Amniotic epithelial cell (primary cell): ENCODE results near the gene SLC4A1.

Source experiments
- DNase-seq: peaks from one replicate; pipeline ENCODE4 v3.0.0-alpha.2; 2010; ENCODE audit warnings: low read depth

Gene SLC4A1

DNA sequence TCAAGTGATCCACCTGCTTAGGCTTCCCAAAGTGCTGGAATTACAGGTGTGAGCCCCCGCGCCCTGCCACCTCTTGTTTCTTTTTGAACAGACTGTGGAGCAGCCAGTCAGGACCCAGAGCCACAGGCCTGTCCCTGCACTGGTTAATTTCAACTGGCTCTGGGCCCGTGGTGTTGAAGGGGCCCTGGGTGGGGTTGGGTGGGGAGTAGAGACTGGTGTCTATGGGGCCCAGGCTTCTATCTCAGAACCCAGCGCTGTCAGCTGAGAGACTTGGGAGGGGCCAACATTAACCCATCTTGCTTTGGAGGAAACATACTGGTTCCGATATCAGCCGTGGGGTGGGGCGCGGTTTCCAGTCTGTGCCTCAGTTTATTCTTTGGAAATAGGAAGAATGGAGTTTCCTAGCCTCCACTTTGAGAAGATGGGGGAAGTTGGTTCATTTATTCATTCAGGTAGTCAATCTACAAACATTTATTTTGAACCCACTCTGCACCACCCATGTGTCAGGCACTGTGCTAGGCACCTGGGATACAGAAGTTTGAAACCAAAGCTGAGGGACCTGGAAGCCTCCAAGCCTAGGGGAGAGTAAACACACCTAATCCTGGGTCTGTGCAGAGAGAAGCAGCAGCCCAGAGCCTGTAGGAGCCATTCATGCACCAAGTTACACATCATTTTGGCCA lies 15.5 kb upstream of the SLC4A1 start:
- DNase-seq: no peak

DNA sequence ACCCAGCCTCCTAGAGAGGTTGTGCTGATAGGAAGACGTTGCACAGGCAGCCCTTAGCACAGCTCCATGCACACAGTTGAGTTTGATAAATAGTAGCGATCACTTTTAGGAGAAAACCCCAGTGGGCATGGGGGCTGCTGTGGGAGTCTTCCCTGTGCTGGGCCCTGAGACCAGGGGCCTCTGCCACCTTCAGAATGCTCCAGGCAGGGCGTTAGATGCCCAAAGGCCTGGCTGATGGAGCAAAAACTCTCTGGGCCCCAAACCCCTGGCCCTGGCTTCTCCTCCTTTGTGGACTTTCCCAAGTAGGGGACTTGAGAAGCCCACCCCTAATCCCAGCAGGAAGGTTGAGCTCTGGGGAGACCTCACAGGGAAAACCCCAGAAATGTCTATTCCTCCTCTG lies 14.3 kb upstream of the SLC4A1 start:
- no peak for DNase-seq

DNA sequence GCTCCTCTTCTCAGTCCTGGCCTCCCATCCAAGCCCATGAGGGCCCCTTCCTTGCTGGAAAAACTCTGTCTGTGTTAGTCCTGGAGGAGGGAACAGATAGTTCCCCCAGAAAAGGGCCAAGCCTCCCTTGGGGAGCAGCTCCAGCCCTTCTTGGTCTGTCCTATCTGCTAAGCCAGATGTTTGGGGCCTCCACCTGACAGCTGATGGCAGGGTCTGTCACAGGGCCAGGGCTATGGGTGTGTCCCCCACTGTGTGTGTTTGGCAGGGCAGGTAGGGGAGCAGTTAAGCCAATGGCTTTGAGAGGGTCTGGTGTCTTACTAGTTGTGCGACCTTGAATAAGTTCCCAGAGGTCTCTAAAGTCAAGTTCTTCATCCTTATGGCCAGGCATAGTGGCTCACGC lies 13.6 kb upstream of the SLC4A1 start:
- DNase-seq: no peak

DNA sequence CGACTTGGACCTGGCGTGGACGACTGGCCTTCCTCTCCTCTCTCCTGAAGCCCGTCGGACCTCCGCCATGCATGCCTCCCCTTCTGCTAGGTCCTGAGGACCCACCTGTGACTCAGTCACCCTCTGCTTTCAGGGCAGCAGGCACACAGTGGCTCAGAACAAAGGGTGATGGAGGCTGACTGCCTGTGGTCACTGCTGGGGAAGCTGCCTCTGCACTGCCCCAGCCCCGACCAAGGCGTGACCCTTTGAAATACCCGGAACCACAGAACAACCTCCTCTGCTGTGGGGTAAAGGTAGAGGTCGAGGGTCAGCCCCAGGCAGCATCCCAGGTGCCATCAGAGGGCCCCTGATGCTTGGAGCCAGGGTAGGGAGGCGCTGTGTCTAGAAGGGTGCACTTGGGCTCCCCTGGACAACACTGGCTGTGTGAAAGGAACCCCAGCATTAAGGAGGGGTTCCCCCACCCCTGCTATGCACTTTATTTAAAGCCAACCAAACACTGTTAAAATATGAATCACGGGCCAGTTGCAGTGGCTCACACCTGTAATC lies 12.5 kb upstream of the SLC4A1 start:
- DNase-seq: no peak

DNA sequence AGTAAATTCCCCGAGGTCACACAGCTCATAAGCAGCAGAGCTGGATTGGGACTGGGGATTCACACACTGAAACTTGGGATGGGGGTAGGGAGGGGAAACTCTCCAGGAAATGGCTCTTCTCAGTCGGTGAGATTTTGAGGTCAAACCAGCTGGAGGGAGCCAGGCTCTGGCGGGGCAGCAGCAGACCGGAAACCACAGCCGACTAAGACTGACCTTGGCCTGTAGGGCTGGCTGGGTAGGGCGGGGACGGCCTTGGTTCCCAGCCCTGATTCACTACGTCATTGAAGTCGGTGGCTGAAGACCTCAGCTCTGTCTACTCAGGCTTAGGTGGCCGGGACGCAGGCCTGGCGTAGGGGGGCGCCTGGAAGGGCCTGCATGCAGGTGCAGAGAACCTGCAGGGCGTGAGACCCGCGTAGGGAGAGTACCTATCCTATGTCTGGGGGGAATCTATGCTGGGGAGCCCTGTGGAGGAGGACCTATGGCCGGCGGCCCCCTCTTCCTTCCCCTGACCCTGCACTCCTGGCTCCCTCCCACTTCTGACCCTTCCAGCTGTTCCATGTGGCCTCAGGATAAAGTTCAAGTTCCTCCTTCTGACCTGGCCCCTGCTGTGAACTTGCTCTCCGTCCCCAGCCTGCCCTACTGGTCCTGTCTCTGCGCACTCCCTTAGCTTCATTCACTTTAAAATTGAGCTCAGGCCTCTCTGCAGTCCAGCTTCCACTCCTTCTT lies 11.9 kb upstream of the SLC4A1 start:
- DNase-seq: peak; percentile 94

DNA sequence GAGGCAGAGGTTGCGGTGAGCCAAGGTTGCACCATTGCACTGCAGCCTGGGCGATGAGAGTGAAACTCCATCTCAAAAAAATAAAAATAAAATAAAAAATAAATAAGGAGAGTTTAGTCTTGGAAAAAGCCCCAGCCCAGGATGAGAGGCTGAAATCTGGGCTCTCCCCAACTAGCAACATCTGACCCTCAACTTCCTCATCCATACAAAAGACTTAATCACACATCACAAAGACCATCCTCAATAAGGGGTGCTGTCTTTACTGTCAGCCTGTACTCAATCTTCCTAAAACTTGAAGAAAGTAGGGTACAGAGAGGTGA lies 11.4 kb upstream of the SLC4A1 start:
- DNase-seq: no peak

DNA sequence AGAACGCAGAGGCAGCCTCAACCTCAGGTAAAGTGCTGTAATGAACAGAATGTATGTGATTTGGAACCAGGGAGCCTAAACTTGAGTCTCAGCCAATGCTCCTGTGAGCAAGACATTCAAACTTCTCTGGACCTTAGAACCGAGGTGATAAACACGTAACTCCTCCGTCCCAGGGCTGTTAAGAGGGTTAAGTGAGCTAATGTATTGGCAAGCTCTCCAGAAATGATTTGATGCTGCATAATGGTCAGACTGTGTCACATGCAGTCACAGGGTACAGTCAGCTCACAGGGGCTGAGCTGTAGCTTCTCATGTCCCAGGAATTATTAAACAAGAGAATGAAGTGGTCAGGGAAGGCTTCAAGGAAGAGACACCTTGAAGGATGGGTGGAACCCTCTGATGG lies 10.0 kb upstream of the SLC4A1 start:
- peak; percentile 9 for DNase-seq

DNA sequence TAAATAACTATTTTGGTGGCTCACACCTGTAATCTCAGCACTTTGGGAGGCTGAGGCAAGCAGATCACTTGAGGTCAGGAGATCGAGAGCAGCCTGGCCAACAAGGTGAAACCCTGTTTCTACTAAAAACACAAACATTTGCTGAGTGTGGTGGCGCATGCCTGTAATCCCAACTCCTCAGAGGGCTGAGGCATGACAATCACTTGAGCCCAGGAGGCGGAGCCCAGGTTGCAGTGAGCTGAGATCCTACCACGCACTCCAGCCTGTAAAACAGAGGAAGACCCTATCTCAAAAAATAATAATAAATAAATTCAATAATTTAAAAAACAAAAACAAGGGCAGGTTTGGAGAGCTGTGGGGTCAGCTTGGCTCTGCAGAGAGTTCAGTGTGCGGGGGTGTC lies 5.7 kb upstream of the SLC4A1 start:
- no peak for DNase-seq

DNA sequence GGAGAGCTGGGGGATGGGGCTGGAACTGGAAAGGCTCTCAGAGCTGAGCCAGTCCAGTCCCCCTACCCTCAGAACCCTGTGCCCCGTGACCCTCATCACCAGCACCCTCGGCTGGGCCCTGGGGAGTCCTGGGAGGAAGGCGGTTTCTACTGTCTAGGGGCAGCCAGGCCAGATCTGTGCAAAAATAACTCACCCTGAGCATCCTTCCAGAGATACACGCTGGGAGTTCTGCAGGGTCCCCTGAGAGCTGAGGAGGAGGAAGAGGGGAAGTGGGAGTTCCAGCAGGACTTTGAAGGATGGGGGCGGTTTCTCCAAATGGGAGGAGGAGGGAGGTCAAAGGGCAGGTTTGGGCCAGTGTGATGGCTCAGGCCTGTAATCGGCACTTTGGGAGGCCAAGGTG lies 5.0 kb upstream of the SLC4A1 start:
- no peak for DNase-seq

DNA sequence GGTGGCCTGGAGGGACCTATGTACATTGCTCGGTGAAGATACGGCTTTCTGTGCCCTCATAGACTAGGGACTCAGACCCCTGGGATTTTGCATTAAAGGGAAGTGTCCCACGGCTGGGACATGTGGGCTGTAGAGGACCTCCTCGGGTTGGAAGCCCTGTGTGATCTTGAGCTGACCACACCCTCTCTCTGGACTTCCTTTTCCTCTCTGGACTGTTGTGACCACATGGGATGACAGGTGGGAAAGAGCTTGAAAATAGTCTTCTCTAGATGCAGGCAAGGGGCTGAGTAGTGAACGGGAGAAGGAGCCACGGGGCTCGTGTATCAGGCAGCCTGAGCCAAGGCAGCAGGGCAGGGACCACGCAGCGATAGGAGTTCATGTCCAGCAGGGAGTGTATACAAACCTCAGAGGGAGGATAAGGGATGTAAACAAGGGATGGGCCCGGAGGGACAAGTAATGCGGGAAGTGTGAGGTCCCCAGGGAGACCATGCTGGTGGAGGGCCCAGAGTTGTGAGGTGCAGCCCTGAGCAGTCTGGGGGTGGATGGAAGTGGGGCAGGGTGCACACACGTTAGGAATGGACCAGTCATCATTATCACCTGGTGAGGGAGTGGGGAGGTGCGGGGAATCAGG lies 4.5 kb upstream of the SLC4A1 start:
- DNase-seq: no peak

DNA sequence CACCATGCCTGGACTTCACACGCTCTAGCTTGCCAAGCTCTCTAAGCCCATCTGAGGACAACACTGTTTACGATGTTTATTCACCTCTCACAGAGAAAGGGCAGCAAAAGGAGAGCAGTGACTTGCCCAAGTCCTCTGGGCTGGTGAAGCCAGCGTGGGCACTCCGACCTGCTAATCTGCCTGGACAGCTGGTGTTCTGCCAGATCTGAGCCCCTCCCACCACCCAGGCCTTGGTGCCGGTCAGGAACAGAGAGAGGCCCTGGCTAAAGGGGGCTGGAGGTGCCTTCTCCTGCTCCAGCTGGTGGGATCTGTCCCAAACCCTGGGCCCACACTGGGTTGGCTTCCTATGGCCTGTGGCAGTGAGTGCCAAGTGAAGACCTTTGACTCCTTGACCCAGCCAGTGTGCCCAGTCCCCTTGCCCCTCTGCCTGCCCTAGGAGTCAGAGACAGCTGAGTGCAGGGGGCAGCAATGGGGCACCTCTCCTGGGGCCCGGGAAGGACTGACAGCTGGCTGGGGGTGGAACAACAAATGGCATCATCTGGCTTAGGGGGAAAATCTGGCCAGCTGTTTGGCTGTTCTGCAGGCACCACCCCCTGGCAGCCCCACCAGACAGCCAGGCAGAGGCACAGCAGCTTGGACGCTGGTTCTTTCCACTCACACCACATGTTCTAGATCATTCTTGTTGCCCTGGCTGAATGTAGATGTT lies 1.8 kb upstream of the SLC4A1 start:
- no peak for DNase-seq

DNA sequence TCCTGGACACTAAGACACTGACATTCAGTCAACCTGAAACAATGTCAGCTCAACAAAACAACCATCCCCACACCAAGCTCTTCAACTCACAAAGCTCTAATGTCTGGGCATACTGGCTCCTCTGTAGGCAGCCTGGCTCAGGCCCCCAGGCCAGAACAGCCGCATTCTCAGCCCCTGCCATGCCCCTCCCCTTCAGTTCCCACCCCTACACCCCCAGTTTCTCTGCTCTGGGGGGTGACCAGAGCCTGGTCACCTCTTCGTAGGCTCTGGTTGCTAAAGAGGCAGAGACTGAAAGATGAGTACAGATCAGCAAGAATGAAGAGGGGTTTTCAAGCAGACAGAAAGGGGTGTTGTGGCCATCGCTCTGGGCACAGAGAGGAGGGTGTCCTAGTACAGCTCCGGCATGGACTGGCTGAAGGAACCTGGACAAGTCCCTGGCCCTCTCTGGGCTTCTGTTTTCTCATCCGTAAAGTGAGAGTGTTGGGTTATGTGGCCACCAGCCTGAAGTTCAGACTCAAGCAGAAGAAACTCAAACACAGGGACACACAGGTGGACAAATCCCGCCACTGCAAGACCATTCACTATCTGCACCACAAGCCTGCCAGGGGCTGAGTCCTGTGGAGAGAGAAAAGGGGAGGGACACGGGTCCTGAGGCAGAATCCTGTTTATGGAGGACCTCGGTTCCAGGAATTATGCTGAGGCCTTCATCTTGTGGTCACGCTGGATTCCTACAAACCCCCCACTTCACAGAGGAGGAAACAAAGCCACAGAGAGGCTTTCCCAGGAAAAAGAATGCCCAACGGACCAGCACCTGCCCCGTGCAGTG lies 987 bp upstream of the SLC4A1 start:
- DNase-seq: no peak

DNA sequence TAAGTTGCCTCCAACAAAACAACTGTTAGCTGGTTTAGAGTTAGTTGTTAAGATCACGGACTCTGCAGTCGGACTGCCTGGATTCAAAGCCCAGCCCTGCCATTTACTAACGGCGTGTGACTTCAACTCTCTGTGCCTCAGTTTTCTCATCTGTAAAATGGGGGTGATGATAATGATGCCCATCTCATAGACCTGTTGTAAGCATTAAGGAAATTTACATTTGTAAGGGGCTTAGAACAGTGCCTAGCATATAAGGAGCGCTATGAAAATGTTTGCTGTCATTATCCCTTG lies 825 bp downstream of the SLC4A1 start:
- no peak for DNase-seq

DNA sequence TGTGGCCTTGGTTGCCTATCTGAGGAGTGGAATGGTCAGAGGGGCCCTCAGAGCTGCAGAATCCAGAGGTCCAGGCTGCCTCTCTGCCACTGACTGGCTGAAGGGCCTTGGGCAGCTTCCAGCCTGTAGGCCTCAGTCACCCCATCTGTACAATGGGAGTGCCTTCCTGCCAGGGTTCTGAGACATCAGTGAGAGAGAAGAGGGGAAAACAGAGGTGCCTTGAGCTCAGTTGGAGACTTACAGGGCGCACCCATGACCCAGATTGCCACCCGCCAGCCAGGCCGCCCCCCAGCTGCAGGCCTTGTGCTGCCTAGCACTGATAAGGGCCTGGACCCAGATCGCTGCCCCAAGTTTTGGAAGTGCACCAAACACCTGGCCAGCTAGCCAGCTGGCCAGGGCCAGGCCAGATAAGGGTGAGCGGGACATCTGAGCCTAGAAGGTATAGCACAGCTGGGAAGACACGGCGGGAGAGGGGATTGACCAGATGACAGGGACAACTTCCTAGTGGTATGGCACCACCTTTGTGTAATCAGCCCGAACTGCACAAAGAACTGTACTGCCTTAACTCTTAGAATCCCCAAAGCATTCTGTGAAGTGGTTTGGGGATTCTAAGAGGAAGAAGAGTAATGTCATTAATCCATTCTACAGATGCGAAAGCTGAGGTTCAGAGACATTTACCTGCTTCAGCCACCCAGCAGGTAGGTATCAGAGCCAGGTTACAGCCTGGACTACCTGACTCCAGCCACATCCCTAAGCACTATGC lies 1.4 kb downstream of the SLC4A1 start:
- DNase-seq: no peak

DNA sequence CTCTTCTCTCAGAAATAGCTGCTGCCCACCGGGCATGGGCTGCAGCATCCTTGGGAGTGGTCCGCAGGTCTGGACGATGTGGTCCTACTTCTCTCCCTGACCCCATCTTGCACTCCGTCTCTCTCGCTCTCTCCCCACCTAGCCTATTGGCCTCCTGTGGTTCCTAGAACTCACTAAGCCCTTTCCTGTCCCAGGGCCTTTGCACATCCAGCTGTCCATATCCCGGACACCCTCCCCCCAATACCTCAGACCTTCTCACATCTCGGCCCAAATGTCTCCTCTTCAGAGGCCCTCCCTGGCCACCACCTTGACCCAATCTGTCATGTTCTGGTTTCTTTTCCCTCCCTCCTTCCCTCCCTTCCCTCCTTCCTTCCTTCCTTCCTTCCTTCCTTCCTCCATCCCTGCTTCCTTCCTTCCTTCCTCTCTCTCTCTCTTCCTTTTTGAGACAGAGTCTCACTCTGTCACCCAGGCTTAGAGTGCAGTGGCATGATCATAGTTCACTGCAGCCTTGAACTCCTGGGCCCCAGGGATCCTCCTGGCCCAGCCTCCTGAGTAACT lies 4.5 kb downstream of the SLC4A1 start:
- no peak for DNase-seq

DNA sequence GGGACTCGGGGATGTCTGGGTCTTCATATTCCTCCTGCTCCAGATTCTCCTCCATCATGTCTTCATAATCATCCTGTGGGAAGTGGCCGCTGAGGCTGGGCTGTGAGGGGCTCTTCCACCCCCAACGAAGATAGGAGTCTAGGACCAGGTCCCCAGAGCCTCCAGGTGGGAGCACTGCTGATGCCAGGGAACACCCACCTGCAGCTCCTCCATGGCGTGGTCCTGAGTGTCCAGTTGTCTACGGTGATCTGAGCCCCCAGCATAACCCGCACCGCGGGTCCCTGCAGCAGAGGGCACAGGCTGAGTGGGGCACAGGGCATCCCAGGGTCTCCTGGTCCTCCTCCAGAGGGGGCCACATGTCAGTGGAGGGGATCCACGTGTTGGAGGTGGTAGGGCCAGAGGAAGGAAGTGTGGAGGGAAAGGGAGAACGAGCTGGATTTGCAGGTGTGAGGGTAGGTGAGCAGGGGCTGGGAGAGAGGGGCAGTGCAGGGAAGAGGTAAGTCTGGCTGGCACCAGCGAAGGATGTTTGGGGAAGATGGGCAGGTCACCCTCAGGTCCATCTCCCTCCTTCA lies 5.2 kb downstream of the SLC4A1 start:
- no peak for DNase-seq

DNA sequence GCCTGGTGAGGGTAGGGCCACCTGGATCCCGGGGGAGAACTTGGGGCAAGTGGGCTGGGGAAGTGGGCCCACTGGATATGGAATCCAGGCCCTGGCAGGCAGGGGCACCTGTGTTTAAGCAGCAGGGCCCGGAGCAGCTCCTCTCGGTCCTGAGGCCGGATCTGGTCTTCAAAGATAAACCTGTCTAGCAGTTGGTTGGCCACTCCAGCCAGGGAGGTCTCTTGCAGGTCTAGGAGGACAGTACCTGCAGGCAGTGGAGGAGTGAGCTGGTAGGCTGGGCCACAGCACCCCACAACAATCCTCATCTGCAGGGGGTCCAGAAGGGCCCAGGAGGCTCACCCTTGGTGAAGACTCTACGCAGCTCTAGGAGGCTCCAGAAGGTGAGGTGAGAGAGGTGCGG lies 7.6 kb downstream of the SLC4A1 start:
- no peak for DNase-seq

DNA sequence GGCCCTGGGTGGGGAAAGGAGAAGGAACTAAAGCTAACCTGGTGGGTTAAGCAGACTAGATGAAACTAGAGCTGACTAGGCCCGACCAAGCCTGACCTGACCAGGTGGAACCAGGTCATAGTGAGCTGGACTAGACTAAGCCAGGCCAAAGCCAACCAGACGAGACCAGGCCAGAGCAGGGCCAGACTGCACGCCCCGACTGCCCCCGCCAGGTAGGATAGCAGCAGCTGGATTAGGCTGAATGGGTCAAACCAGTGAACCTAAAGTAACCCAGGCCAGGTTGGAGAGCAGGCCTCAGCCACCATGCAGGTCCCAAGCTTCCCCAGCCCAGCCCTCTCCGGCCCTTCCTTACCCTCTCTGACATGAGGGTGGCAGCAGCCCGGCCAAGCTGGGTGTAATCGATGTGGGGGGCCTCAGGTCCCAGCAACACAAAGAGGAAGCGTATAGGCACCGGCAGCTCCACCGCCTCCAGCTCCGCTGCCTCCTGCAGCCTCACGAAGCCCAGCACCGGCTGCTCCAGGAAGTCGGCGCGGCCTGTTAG lies 9.1 kb downstream of the SLC4A1 start:
- no peak for DNase-seq

DNA sequence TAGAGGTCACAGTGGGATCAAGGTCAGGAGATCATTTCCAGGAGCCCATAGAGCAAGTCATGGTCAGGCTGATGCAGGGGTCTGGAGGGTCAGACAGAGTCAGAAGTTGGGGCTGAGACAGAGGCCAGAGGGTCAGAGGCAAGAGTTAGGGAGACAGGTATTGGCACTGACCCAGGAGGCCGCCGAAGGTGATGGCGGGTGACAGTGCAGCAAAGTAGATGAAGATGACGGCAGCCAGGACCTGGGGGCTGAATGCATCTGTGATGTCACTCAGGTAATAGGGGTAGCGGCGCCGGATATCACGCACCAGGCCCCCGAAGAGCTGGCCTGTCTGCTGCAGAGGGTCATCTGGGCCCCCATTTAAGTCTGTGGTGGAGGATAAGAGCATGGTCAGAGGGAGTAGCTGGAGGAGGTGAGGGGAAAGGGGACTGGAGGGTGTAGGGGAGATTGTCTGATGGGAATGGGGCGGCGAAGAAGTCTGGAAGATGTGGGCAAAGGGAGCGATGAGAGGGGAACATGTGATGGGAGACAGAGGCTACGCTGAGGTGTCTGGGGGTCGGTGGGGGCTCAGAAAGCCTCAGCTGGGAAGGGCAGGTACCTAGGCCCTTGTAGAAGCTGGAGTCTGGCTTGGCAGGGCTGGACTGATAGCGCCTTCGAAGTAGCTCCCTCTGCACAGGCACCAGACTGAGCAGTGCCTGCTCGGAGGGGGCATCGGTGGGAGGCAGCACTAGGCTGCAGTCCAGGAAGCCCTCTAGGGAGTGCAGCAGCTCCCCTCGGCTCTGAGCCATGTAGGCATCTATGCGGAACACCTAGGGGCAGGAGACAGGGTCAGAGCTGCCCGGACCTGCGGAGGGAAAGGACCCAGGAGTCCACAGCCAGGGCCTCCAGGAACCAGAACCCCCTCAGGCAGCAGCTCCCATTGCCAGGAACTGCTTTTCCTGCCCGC lies 9.8 kb downstream of the SLC4A1 start:
- DNase-seq: no peak
